B cell (primary cell): ENCODE data around the gene TSPAN10. TPM values are rescaled to one million over a fixed set of nuclear protein-coding genes. Genes with fewer than 3 reads are reported as not detected.

Experiments
- ATAC-seq: fragments of 200-7000 bp; cut with Tn5 transposase; one replicate; pipeline ENCODE4 v1.10.0; 2021; ENCODE audit warnings: low read depth, mild to moderate bottlenecking, moderate number of reproducible peaks, moderate library complexity
- CTCF ChIA-PET: fragments of 350-600 bp; sonication (Branson Sonifier 250); formaldehyde crosslinking; loops from one replicate; lab custom pipeline; 2021; ENCODE audit warnings: antibody characterized with exemption, inconsistent platforms; lab: Charles Lee
- POLR2A ChIA-PET: fragments of 350-600 bp; sonication (Branson Sonifier 250); formaldehyde crosslinking; loops from one replicate; lab custom pipeline; 2021; ENCODE audit warnings: antibody characterized with exemption; lab: Charles Lee
- DNase-seq: peaks from one replicate; pipeline ENCODE4 v3.0.0; 2013
- H2AFZ ChIP-seq: 2 replicates; pipeline ENCODE4 v1.6.1; 2012; ENCODE audit warnings: mild to moderate bottlenecking, low read depth, low read length; ENCODE audit not compliant: insufficient read depth, poor library complexity, severe bottlenecking
- H3K27ac ChIP-seq, 2 donors: 1 replicate in 1 of 2; 2 replicates in 1 of 2; pipeline ENCODE4 v1.5.1; 2012 to 2013; ENCODE audit warnings: low read length in 2 of 2, mild to moderate bottlenecking in 2 of 2, moderate library complexity in 1 of 2
- H3K27me3 ChIP-seq, 4 experiments: fragments of 200-600 bp in 1 of 4; sonication (generic) in 1 of 4; replicated peaks in 1 of 4; 1 replicate in 2 of 4; 2 replicates in 2 of 4; pipeline versions ENCODE4 v1.6.1 to v1.7.0; 2013 to 2016; ENCODE audit warnings: low read length in 3 of 4, mild to moderate bottlenecking in 2 of 4, mixed read lengths in 1 of 4, moderate library complexity in 1 of 4; ENCODE audit not compliant: insufficient read depth in 4 of 4, control insufficient read depth in 3 of 4; ENCODE audit errors: control extremely low read depth in 1 of 4
- H3K36me3 ChIP-seq, 2 experiments: replicated peaks in 1 of 2; 1 replicate in 1 of 2; 2 replicates in 1 of 2; pipeline versions ENCODE4 v1.6.1 to v1.7.1; 2013; ENCODE audit warnings: low read length in 1 of 2; ENCODE audit not compliant: insufficient read depth in 2 of 2, control insufficient read depth in 1 of 2; ENCODE audit errors: control extremely low read depth in 1 of 2, extremely low read depth in 1 of 2
- H3K4me1 ChIP-seq, 2 donors: fragments of 200-600 bp in 1 of 2; sonication (generic) in 1 of 2; 1 replicate in 1 of 2; 2 replicates in 1 of 2; pipeline versions ENCODE4 v1.5.1 to v1.6.1; 2013 to 2017; ENCODE audit warnings: low read length in 2 of 2; ENCODE audit not compliant: control insufficient read depth in 2 of 2, insufficient read depth in 2 of 2
- H3K4me2 ChIP-seq: replicated peaks from 2 replicates; pipeline ENCODE3; 2012; ENCODE audit warnings: mild to moderate bottlenecking, low read depth, low read length; ENCODE audit not compliant: poor library complexity, severe bottlenecking
- H3K4me3 ChIP-seq, 5 experiments: fragments of 200-600 bp in 1 of 5; sonication (generic) in 1 of 5; 1 replicate in 3 of 5; 2 replicates in 2 of 5; pipeline versions ENCODE4 v1.5.1 to v1.7.0; 2011 to 2016; ENCODE audit warnings: low read length in 4 of 5, mild to moderate bottlenecking in 4 of 5, low read depth in 2 of 5, control low read depth in 1 of 5, moderate library complexity in 1 of 5; ENCODE audit not compliant: insufficient read depth in 1 of 5; ENCODE audit errors: control extremely low read depth in 1 of 5, extremely low read depth in 1 of 5
- H3K79me2 ChIP-seq: fragments of 200-600 bp; sonication (generic); one replicate; pipeline ENCODE4 v1.6.0; 2016; ENCODE audit warnings: low read length; ENCODE audit not compliant: control insufficient read depth, insufficient read depth
- H3K9ac ChIP-seq: fragments of 200-600 bp; sonication (generic); 2 replicates; pipeline ENCODE4 v1.6.1; 2017; ENCODE audit warnings: mild to moderate bottlenecking, low read length, moderate library complexity
- H3K9me3 ChIP-seq, 3 donors: one replicate each; pipeline versions ENCODE4 v1.6.1 to v1.7.1; 2013; ENCODE audit warnings: low read length in 2 of 3; ENCODE audit not compliant: control insufficient read depth in 2 of 3, insufficient read depth in 1 of 3; ENCODE audit errors: control extremely low read depth in 1 of 3
- H4K20me1 ChIP-seq: 2 replicates; pipeline ENCODE4 v1.6.0; 2012; ENCODE audit warnings: mild to moderate bottlenecking, low read length; ENCODE audit not compliant: insufficient read depth, control insufficient read depth, poor library complexity, severe bottlenecking
- H3K27ac Mint-ChIP-seq: one replicate; pipeline ENCODE4 v1.8.0; 2021; ENCODE audit warnings: mixed read lengths
- H3K27me3 Mint-ChIP-seq: one replicate; pipeline ENCODE4 v1.8.0; 2021; ENCODE audit warnings: mixed read lengths
- H3K4me1 Mint-ChIP-seq: one replicate; pipeline ENCODE4 v1.8.0; 2021; ENCODE audit warnings: mixed read lengths
- H3K4me3 Mint-ChIP-seq: one replicate; pipeline ENCODE4 v1.8.0; 2021; ENCODE audit warnings: mixed read lengths
- H3K9me3 Mint-ChIP-seq: one replicate; pipeline ENCODE4 v1.8.0; 2022; ENCODE audit warnings: mixed read lengths; ENCODE audit not compliant: insufficient read depth
- EZH2 ChIP-seq: IDR thresholded peaks from 2 replicates; pipeline ENCODE4 v1.6.1; 2012; ENCODE audit warnings: borderline replicate concordance, low read depth, mild to moderate bottlenecking, moderate library complexity, low read length; ENCODE audit not compliant: insufficient read depth, poor library complexity, severe bottlenecking
- WGBS: methylation state at CpG from one replicate; pipeline ENCODE4 v1.1.5; 2013; ENCODE audit warnings: missing lambda C conversion rate; ENCODE audit not compliant: insufficient coverage; 5-methylcytosine and 5-hydroxymethylcytosine counted together
- intact Hi-C: fragments of 100-400 bp; cut with micrococcal nuclease; formaldehyde crosslinking; loops from one replicate; pipeline ENCODE4 v1.10.0; 2022
- polyA plus RNA-seq: library from polyadenylated mRNA; depleted of rRNA; stranded (reverse); fragments of >200 nt; gene quantifications from 2 replicates; pipeline ENCODE4 v1.2.3, GENCODE V29; 2012
- total RNA-seq, 2 donors: library from RNA; stranded (reverse); fragments of 120-200 nt in 1 of 2; gene quantifications; 1 replicate in 1 of 2; 2 replicates in 1 of 2; pipeline versions ENCODE4 v1.2.3 to v1.2.4, GENCODE V29; 2013 to 2022
- TF ChIP-seq, protein P1 (sequence below): fragments of 200-600 bp; IDR thresholded peaks from one replicate; pipeline ENCODE4 v1.8.0; 2022; ENCODE audit warnings: antibody characterized with exemption, mild to moderate bottlenecking

TSPAN10 gene
- total and polyA plus RNA-seq, 2 donors (not counting 1 experiment from before 2014, with no cell fraction given): 0.34 to 1.1 TPM

DNA sequence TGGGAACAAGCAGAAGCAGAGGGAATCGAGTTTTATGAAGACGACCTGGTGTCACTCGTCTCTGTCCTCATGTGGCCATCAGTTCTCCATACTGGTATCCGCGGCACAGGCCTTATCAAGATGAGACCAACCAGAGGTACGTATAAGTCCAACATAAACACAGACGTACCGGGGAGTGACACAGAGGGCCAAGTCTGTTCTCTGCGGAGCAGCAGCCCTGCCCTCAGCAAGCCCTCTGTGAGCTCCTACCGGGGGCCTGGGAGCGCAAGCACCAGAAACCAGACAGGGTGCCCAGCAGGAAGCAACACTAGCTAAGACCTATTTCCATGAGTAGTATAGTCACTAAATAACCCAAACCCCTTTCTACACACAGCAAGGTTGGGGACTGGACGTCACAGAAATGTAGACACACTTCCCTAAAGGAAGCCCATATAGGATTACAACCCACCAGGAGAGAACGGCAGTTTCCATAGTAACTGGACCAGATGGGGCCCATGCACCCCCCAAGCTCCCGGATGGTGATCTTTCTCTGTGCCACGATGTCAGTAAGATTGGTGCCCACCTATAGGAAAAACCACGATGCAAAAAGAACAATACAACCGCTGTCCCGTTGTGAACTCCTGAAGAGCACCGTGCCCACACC is 45.7 kb downstream of the TSPAN10 start:
- H3K4me2 ChIP-seq: peak overlapping the region; percentile 90
- H3K27ac ChIP-seq: peak overlapping the region in 1 of 2 donors; percentile 83
- ChIA-PET CTCF (interaction anchor here (0.5 to 1.5 kb wide), 4 partner anchors 14 to 243 kb away, joined by 3 to 4 read pairs (median 3); no protein-coding TSS in a partner anchor), POLR2A (interaction anchor here (1.3 to 2.1 kb wide), 2 partner anchors 20 to 22 kb away, joined by 9 to 10 read pairs; partner anchors contain the start of gene MRPL12)
- Mint-ChIP-seq H3K27ac (peak overlapping the region; percentile 95), H3K4me3 (peak overlapping the region; percentile 91), H3K9me3 (no peaks in the 10 kb centered on the region), H3K4me1 (peaks cover 33% of the 10 kb centered on the region), H3K27me3 (no peaks in the 10 kb centered on the region)
- peak overlapping the region; percentile 41 to 94 (median 93) for H3K4me3 ChIP-seq
- peaks cover 0 to 18% of the 10 kb centered on the region in 2 experiments for H3K36me3 ChIP-seq
- intact Hi-C loops: loop anchor here (1.0 to 2.0 kb wide), 5 partner anchors 16 to 209 kb away; partner anchors contain the start of genes ALYREF, ANAPC11, CCDC137 and MRPL12
- DNase-seq: no peak
- no peaks in the 10 kb centered on the region for H3K27me3 ChIP-seq
- TF ChIP-seq EZH2: no peak
- TF ChIP-seq, protein P1, sequence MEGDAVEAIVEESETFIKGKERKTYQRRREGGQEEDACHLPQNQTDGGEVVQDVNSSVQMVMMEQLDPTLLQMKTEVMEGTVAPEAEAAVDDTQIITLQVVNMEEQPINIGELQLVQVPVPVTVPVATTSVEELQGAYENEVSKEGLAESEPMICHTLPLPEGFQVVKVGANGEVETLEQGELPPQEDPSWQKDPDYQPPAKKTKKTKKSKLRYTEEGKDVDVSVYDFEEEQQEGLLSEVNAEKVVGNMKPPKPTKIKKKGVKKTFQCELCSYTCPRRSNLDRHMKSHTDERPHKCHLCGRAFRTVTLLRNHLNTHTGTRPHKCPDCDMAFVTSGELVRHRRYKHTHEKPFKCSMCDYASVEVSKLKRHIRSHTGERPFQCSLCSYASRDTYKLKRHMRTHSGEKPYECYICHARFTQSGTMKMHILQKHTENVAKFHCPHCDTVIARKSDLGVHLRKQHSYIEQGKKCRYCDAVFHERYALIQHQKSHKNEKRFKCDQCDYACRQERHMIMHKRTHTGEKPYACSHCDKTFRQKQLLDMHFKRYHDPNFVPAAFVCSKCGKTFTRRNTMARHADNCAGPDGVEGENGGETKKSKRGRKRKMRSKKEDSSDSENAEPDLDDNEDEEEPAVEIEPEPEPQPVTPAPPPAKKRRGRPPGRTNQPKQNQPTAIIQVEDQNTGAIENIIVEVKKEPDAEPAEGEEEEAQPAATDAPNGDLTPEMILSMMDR: no peak
- ATAC-seq: no peak
- H2AFZ ChIP-seq: peak overlapping the region; percentile 88
- peaks cover 36% of the 10 kb centered on the region for H4K20me1 ChIP-seq
- H3K9ac ChIP-seq: peak overlapping the region; percentile 92
- 56% methylated on average over 19 of the region's 19 CpGs for WGBS
- H3K4me1 ChIP-seq: peaks cover 22 to 25% of the 10 kb centered on the region in 2 donors
- H3K9me3 ChIP-seq: no peaks in the 10 kb centered on the region
- H3K79me2 ChIP-seq: peaks cover 67% of the 10 kb centered on the region

- CTCF ChIA-PET: interaction anchor here (0.5 to 1.5 kb wide), 7 partner anchors 9 to 243 kb away, joined by 3 to 5 read pairs (median 3); partner anchors contain the start of genes CCDC137 and OXLD1
- Histone ChIP-seq H3K9ac (peak overlapping the region; percentile 92), H3K4me2 (peak overlapping the region; percentile 90), H3K36me3 (peaks cover 0 to 22% of the 10 kb centered on the region in 2 experiments), H3K27ac (peak overlapping the region; percentile 53 to 83), H3K4me1 (peaks cover 22 to 25% of the 10 kb centered on the region in 2 donors), H2AFZ (peak overlapping the region; percentile 88), H4K20me1 (peaks cover 41% of the 10 kb centered on the region), H3K27me3 (no peaks in the 10 kb centered on the region), H3K79me2 (peaks cover 72% of the 10 kb centered on the region), H3K9me3 (no peaks in the 10 kb centered on the region), H3K4me3 (peak overlapping the region; percentile 41 to 94 (median 93))
- no peak for DNase-seq
- no peaks in the 10 kb centered on the region for H3K9me3 Mint-ChIP-seq
- POLR2A ChIA-PET: interaction anchor here (0.7 to 2.1 kb wide), 8 partner anchors 14 to 244 kb away, joined by 3 to 10 read pairs (median 4); partner anchors contain the start of genes ALYREF, CCDC137, FAAP100 and MRPL12
- intact Hi-C loops: loop anchor here (1.0 to 2.0 kb wide), 5 partner anchors 17 to 208 kb away; partner anchors contain the start of genes ALYREF, ANAPC11, CCDC137 and MRPL12
- no peaks in the 10 kb centered on the region for H3K27me3 Mint-ChIP-seq
- TF ChIP-seq, protein P1: no peak
- TF ChIP-seq EZH2: no peak
- WGBS: 1% methylated on average over 37 of the region's 37 CpGs
- peaks cover 33% of the 10 kb centered on the region for H3K4me1 Mint-ChIP-seq
- H3K4me3 Mint-ChIP-seq: peak overlapping the region; percentile 91
- peak; percentile 16 for ATAC-seq
- peak overlapping the region; percentile 95 for H3K27ac Mint-ChIP-seq
These were observed 46.2 kb downstream of the TSPAN10 start for GRCh38 chr17:81683208-81683583.
